ENCODE results near the gene AMPD2.

GRCh38 chr1:109634771-109635750, 15.4 kb downstream of the AMPD2 start:
- TF ChIP-seq EZH2phosphoT487 (IDR thresholded peaks at IDR 0.05; ENCODE audit: borderline replicate concordance, low read length) (no peak), CTCF (IDR thresholded peaks at IDR 0.05; ENCODE audit: low read depth, low read length, poor library complexity, severe bottlenecking) (no peak)

All from DOHH2 (cell line).